ENCODE data around the gene SYTL5. TPM values are rescaled to one million over a fixed set of nuclear protein-coding genes. Genes with fewer than 3 reads are reported as not detected.

SYTL5 gene
- total and polyA plus RNA-seq, 2 experiments from 2014 or later: 0.23 to 0.35 TPM

Small RNA genes within 50 kb of the gene (microRNA-seq; reads per million reads assigned to microRNA genes)
- not detected for gene MIR548AJ2

Small RNA genes within 50 kb of the gene (small RNA-seq; reads per million reads assigned to genes)
- not detected for gene MIR548AJ2 (ENCODE audit: low replicate concordance)

Other genes starting within 250 kb of the SYTL5 start
- 0.04 TPM in 1 of 2 replicates, not detected in the other for gene CYBB, start 226.5 kb upstream of the SYTL5 start, total RNA-seq (2014; rRNA removed; shearing (Covaris generic))
- 0.06 TPM in 1 of 2 replicates, not detected in the other for gene CYBB, start 226.5 kb upstream of the SYTL5 start, polyA plus RNA-seq (2016; fragmentation: Nextera tagmentation; extraction: Ambion mirVana)
- 4.0 and 6.5 TPM in 2 replicates for gene DYNLT3, start 159.0 kb upstream of the SYTL5 start, total RNA-seq (2014; rRNA removed; shearing (Covaris generic))
- gene DYNLT3, start 159.0 kb upstream of the SYTL5 start, polyA plus RNA-seq (2016; fragmentation: Nextera tagmentation; extraction: Ambion mirVana): 7.6 and 8.1 TPM in 2 replicates
- 12.5 and 16.9 TPM in 2 replicates for gene SRPX, start 214.3 kb downstream of the SYTL5 start, total RNA-seq (2014; rRNA removed; shearing (Covaris generic))
- gene SRPX, start 214.3 kb downstream of the SYTL5 start, polyA plus RNA-seq (2016; fragmentation: Nextera tagmentation; extraction: Ambion mirVana): 14.3 and 16.5 TPM in 2 replicates

Data from GM23338 (cell line).